Right ventricle myocardium superior (tissue), 1 donor: Measurements from ENCODE around the gene MGAM2. TPM values are rescaled to one million over a fixed set of nuclear protein-coding genes. Genes with fewer than 3 reads are reported as not detected.

Experiments used
- ATAC-seq: fragments of 200-7000 bp; cut with Tn5 transposase; one replicate; pipeline ENCODE4 v1.9.1; 2020; ENCODE audit warnings: mild to moderate bottlenecking; ENCODE audit not compliant: poor library complexity
- DNase-seq: peaks from one replicate; pipeline ENCODE4 v3.0.0-alpha.2; 2020
- intact Hi-C: fragments of 100-400 bp; cut with DNase I; formaldehyde crosslinking; loops from one replicate; pipeline ENCODE4 v1.11.2; 2022
- total RNA-seq: library from RNA; stranded (reverse); fragmentation: NEBNext Ultra II Directional; extraction: Animal tissue kit (Norgen Biotek cat#: 25700); gene quantifications from one replicate; pipeline ENCODE4 v1.2.1, GENCODE V29; 2021
- donor health status: DM: no; HTN: yes; CAD: no; lungs with severe emphysema.

MGAM2 gene
- total RNA-seq, 1 donor from 2014 or later, result 0.11 TPM

GRCh38 chr7:142110638-142111037 is 880 bp upstream of the MGAM2 start:
- intact Hi-C loops, result no loop called here
- DNase-seq, result no peak
- no peak for ATAC-seq

GRCh38 chr7:142112086-142112485 is 568 bp downstream of the MGAM2 start:
- ATAC-seq (no peak), DNase-seq (no peak)
- intact Hi-C loops, result no loop called here

- ATAC-seq, result no peak
- intact Hi-C loops, result no loop called here
- DNase-seq, result no peak
Observed at GRCh38 chr7:142114207-142114606, 2.7 kb downstream of the MGAM2 start.

GRCh38 chr7:142120524-142120923 is 9.0 kb downstream of the MGAM2 start:
- no peak for ATAC-seq
- intact Hi-C loops, result no loop called here
- DNase-seq, result no peak

GRCh38 chr7:142123184-142123583 is 11.7 kb downstream of the MGAM2 start:
- intact Hi-C loops, result no loop called here
- ATAC-seq (no peak), DNase-seq (no peak)

GRCh38 chr7:142125256-142125955 is 13.9 kb downstream of the MGAM2 start:
- intact Hi-C loops, result no loop called here
- DNase-seq (no peak), ATAC-seq (no peak)

GRCh38 chr7:142130267-142130666 is 18.7 kb downstream of the MGAM2 start:
- ATAC-seq (no peak), DNase-seq (no peak)
- intact Hi-C loops, result no loop called here

GRCh38 chr7:142131439-142132185 is 20.1 kb downstream of the MGAM2 start:
- intact Hi-C loops, result no loop called here
- DNase-seq, result no peak
- no peak for ATAC-seq

- ATAC-seq (no peak), DNase-seq (no peak)
- intact Hi-C loops, result no loop called here
Observed at GRCh38 chr7:142133731-142134148, 22.2 kb downstream of the MGAM2 start.

- no peak for ATAC-seq
- no peak for DNase-seq
- intact Hi-C loops, result no loop called here
Observed at GRCh38 chr7:142134909-142135308, 23.4 kb downstream of the MGAM2 start.

- intact Hi-C loops, result no loop called here
- no peak for DNase-seq
- ATAC-seq, result no peak
Observed at GRCh38 chr7:142138996-142139395, 27.5 kb downstream of the MGAM2 start.

- no peak for ATAC-seq
Observed at GRCh38 chr7:142139597-142140400, 28.3 kb downstream of the MGAM2 start.

GRCh38 chr7:142140401-142140959 is 29.0 kb downstream of the MGAM2 start:
- ATAC-seq, result no peak
- intact Hi-C loops, result no loop called here
- no peak for DNase-seq

More at GRCh38 chr7:142139597-142140400, 28.3 kb downstream of the MGAM2 start:
- intact Hi-C loops, result no loop called here
- DNase-seq, result no peak

- intact Hi-C loops, result no loop called here
- no peak for ATAC-seq
- DNase-seq, result no peak
Observed at GRCh38 chr7:142142702-142143101, 31.2 kb downstream of the MGAM2 start.

GRCh38 chr7:142146124-142146523 is 34.6 kb downstream of the MGAM2 start:
- DNase-seq, result no peak
- ATAC-seq, result no peak
- intact Hi-C loops, result no loop called here

GRCh38 chr7:142150356-142150755 is 38.8 kb downstream of the MGAM2 start:
- intact Hi-C loops, result no loop called here
- DNase-seq (no peak), ATAC-seq (no peak)

- no peak for DNase-seq
- ATAC-seq, result no peak
- intact Hi-C loops, result no loop called here
Observed at GRCh38 chr7:142150869-142151268, 39.4 kb downstream of the MGAM2 start.

GRCh38 chr7:142152076-142152475 is 40.6 kb downstream of the MGAM2 start:
- DNase-seq (no peak), ATAC-seq (no peak)
- intact Hi-C loops, result no loop called here

- ATAC-seq (no peak), DNase-seq (no peak)
- intact Hi-C loops, result no loop called here
Observed at GRCh38 chr7:142153400-142153799, 41.9 kb downstream of the MGAM2 start.
